NCI-H2227 (cell line): ENCODE data around the gene E2F7.

Experiments
- DNase-seq: peaks from one replicate; lab custom pipeline; 2025; ENCODE audit not compliant: unreplicated experiment; lab: John Stamatoyannopoulos, UW

E2F7 gene

GRCh38 chr12:77070382-77070781 is 5.0 kb upstream of the E2F7 start:
- no peak for DNase-seq

- DNase-seq, result peak; percentile 80
Measured at GRCh38 chr12:77064896-77065360, 441 bp downstream of the E2F7 start.

- no peak for DNase-seq
Measured at GRCh38 chr12:77062846-77063461, 2.4 kb downstream of the E2F7 start.

DNA sequence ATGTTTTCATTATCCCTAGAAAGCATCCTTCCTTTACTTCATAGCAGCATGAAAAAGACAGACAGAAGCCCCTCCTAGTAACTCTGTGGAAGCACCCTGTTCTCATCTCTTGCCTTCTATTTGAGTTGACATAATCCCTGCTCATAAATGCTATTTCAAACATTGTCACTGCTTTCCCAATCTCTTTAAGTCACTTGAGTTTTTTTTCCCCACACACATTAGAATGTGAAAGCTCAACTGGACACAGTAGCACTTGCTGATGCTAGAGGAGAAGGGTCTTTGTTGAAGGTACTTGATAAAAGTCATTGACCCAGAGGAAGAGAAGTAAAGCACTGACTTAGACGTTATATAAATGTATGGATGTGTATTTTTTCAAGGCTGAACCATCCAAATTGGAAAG is 3.0 kb downstream of the E2F7 start:
- DNase-seq, result no peak

- DNase-seq, result no peak
Measured at GRCh38 chr12:77060883-77061240, 4.5 kb downstream of the E2F7 start.

- DNase-seq, result no peak
Measured at GRCh38 chr12:77060136-77060882, 5.1 kb downstream of the E2F7 start.

GRCh38 chr12:77058740-77059139 is 6.6 kb downstream of the E2F7 start:
- no peak for DNase-seq

DNA sequence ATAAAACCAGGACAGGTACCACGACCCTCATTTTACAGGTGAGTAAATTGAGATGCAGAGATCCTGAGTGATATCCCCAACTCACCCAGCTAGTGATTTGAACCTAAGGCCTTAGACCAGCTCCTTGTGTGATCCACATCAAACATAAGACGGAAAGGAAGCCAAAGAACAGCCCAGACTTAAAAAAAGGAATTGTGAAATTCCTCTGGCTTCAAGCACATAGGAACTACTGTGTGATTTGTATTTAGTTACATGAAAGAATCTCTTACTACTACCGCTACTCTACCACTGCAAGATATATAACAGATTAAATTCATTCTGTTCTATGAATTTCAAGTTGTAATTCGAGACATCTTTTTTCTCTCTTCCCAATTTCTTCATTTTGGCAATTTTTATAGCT is 10.5 kb downstream of the E2F7 start:
- DNase-seq, result no peak

DNA sequence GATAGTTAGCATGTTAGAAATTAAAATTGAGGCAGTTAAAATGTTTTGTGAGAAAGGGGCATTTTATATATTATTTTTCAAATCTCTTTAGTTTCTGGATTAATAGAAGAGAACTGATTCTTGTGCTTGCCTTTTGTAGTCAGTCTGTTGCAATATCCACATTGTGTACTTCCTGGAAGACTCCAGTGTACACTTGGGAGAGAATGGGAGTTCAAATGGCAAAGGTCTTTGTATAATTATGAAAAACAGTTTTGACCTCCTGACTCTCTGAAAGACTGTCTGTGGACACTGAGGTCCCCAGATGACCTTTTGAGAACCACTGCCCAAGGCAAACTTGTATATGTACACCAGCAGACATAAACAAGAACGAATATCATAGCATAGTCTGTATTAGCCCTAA is 12.1 kb downstream of the E2F7 start:
- no peak for DNase-seq

GRCh38 chr12:77049767-77050353 is 15.5 kb downstream of the E2F7 start:
- DNase-seq, result peak; percentile 80

DNA sequence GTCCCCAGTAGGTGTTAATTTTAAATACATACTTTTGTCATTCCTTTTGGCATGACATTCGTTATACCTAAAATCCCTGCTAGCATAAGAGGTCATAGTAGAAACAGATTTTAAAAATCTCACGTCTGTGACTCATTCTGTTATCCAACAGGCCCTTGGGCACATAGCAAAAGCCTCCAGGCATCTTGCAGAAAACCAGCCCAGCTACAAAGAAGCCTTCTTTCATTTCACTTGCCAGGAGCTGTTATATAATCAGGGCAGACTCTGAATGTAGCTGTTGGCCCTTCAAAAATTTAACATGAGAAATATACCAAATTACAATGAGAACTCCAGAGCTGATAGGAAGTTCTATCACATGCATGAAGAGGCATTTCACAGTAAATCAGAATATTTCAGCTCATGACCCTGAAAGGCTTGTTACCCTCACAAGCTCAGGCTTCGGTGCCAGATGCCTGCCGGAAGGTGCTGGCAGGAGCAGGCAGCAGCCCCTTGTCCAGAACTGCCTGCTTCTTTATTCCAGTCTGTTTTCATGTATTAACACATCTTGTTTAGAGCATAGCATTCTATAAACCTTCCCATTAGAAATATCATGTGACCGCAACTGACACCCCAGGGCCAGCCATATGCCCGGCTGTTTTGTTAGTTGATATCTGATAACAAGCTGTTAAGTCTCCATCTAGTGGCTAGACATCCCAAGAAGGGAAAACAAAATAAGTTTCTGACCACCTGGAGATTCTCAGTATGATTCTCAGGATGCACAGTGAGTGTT is 17.8 kb downstream of the E2F7 start:
- no peak for DNase-seq

GRCh38 chr12:77046468-77046867 is 18.9 kb downstream of the E2F7 start:
- no peak for DNase-seq

- DNase-seq, result no peak
Measured at GRCh38 chr12:77045183-77045582, 20.2 kb downstream of the E2F7 start.

DNA sequence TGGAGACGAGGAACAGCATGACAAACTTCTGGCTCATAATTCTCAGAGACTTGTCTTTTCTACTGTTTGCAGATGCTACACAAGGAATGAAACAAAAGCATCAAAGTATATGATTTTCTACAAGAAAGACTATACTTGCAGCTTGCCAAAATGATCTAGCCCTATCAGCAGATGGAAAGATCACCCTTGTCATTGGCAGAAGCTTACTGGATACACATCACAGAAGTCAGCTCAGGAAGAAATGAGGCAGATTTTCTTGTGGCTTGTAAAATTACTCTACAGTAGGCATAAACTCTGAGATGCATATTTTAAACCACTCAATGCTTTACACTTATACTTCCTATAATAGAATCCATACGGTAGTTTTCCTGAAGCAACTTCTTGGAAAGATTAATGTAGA is 20.6 kb downstream of the E2F7 start:
- DNase-seq, result no peak

- no peak for DNase-seq
Measured at GRCh38 chr12:77042833-77043232, 22.5 kb downstream of the E2F7 start.

GRCh38 chr12:77040231-77040630 is 25.1 kb downstream of the E2F7 start:
- no peak for DNase-seq

- no peak for DNase-seq
Measured at GRCh38 chr12:77035226-77035625, 30.1 kb downstream of the E2F7 start.

DNA sequence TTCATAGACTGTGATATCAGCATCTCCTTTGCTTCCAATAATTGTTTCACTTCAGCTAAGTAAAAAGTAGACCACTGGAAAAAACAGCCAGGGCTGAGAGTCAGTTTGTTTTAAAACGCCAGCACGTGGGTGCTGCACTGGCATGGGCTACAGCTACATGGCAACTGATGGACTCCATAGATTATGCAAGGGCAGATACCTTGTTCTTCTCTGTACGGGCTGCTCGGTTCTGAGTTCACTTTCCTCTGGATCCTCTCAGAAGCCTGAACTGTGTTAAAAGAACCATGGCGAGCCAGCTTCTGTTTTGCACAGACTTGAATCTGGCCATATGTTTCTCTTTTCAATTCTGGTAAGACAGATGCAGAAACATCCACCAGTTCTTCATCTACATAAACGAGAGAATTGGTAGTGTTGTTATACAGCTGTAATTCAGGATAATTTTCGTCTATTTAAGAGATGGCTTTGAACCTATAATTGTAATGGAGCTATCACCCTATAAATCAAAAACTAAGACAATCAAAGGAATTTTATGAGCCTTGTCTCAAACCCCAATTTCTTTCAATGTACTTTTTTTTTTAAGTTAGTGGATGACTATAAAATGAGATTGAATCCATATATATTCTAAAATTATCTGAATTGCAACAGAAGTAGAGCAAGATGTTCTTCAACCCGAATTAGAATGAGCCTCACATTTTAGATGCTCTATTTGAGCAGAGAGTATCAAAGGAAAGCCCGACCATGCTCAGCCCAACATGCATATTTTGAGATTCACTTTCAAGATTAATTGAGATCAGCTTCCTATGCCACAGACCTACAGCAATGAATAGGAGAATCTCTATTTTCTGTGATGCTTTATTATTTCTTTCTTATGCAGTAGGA is 31.5 kb downstream of the E2F7 start:
- no peak for DNase-seq

GRCh38 chr12:77032406-77032805 is 33.0 kb downstream of the E2F7 start:
- no peak for DNase-seq

- DNase-seq, result no peak
Measured at GRCh38 chr12:77031745-77032144, 33.6 kb downstream of the E2F7 start.
